ENCODE results near the gene WEE1.
"Not testable (repeated sequence)": the region's sequence is repeated elsewhere in the genome, so short reads cannot be mapped to it uniquely, and the experiment has no call there.

Gene WEE1
- long read RNA-seq, donor 1, full-length matches to known transcripts, result 6 of 81 reads
- long read RNA-seq, donor 1, partial matches to known transcripts, result 75 of 81 reads
- long read RNA-seq, donor 1, other reads (novel, unspliced or antisense), result 0 of 81 reads
- long read RNA-seq, donor 2, transcript WEE1-202 (11 exons, 2,799 nt), result major isoform, 12 of 14 reads
- long read RNA-seq, donor 2, partial matches to known transcripts, result 0 of 14 reads
- long read RNA-seq, donor 2, other reads (novel, unspliced or antisense), result 0 of 14 reads
- long read RNA-seq, donor 3, full-length matches to known transcripts, result 8 of 8 reads
- long read RNA-seq, donor 3, partial matches to known transcripts, result 0 of 8 reads
- long read RNA-seq, donor 3, other reads (novel, unspliced or antisense), result 0 of 8 reads
- long read RNA-seq, donor 4, full-length matches to known transcripts, result 7 of 7 reads
- long read RNA-seq, donor 4, partial matches to known transcripts, result 0 of 7 reads
- long read RNA-seq, donor 4, other reads (novel, unspliced or antisense), result 0 of 7 reads
- long read RNA-seq, donor 5, transcript WEE1-202 (11 exons, 2,799 nt), result major isoform, 16 of 18 reads
- long read RNA-seq, donor 5, partial matches to known transcripts, result 0 of 18 reads
- long read RNA-seq, donor 5, other reads (novel, unspliced or antisense), result 0 of 18 reads
- long read RNA-seq, donor 6, transcript WEE1-202 (11 exons, 2,799 nt), result major isoform, 10 of 19 reads
- long read RNA-seq, donor 6, partial matches to known transcripts, result 5 of 19 reads
- long read RNA-seq, donor 6, other reads (novel, unspliced or antisense), result 0 of 19 reads
- long read RNA-seq, donor 7, transcript WEE1-202 (11 exons, 2,799 nt), result major isoform, 14 of 38 reads
- long read RNA-seq, donor 7, partial matches to known transcripts, result 22 of 38 reads
- long read RNA-seq, donor 7, other reads (novel, unspliced or antisense), result 0 of 38 reads
- long read RNA-seq, donor 8, full-length matches to known transcripts, result 13 of 18 reads
- long read RNA-seq, donor 8, partial matches to known transcripts, result 5 of 18 reads
- long read RNA-seq, donor 8, other reads (novel, unspliced or antisense), result 0 of 18 reads

DNA sequence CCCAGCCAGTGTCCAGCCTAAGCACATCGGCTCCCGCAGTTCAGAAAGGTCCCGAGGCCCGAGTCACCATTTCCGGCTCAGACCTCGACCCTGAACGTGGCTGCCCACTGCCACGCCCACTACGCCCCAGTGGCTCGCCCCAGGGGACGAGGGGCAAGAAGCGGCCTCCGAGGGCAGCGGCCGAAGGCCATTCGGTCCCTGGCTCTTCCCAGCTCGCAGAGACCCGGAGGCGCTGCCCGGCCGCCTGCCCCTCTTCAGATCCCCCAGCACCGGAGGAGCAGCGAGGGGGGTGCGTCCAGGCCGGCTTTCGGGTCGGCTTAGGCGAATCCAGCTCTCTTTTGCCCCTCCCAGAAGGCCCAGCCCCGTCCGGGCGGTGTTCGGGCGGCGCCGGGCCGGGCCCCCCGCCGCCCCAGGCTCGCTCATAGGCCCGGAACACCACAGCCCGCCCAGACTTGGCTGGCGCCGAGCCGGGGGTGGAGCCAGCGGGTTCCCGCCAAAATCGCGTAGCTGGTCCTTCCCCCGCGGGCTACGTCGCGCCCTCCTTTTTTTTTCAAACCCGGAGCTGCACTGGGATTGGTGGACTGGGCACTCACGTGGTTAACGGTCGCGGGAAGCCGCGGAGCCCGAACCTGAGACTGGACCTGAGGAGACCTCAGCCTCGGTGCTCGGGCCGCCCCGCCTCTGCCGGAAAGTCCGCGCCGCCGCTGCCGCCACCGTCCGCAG lies at the start of gene WEE1:
Gene WEE1 (plus strand): TSS at position 619 of the 723 bp plus-strand sequence. CDS start 264 bp downstream, outside the sequence.
- DNase-seq, result peak; percentile 98

DNA sequence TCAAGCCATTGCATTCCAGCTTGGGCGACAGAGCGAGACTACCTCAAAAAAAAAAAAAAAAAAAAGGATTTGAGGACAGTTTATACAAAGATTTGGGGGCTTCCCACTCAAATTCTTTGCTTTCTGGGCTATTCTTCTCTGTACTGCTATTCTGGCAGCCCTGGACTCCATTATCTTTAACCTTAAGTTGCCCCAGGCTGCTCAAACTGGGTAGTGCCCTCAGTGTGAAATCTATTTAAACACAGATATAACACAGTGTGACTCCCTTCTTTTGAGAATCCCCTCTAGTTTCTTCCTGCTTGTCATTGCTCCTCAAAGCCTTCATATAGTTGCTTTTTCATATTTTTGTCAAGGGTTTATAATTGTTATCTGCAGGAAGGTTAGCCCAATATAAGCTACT lies 49.5 kb upstream of the WEE1 start:
- DNase-seq, result no peak

DNA sequence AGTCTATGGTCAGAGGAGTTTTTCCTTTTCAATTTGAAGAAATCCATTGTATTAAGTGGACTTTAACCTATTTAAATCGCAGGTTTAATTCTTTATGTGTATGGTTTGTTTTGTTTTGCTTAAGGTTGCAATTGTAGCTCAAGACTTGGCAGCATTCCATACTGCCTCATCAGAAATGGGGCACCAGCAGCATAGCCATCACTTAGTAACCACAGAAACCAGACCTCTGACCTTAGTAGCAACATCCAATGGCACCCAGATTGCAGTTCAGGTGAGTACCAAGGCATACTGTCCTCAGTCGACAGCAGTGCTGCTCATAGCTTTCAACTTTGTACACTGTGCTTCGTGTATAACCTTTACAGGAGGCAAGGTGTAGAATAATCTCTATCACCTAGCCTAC lies 48.4 kb upstream of the WEE1 start:
- no peak for DNase-seq

DNA sequence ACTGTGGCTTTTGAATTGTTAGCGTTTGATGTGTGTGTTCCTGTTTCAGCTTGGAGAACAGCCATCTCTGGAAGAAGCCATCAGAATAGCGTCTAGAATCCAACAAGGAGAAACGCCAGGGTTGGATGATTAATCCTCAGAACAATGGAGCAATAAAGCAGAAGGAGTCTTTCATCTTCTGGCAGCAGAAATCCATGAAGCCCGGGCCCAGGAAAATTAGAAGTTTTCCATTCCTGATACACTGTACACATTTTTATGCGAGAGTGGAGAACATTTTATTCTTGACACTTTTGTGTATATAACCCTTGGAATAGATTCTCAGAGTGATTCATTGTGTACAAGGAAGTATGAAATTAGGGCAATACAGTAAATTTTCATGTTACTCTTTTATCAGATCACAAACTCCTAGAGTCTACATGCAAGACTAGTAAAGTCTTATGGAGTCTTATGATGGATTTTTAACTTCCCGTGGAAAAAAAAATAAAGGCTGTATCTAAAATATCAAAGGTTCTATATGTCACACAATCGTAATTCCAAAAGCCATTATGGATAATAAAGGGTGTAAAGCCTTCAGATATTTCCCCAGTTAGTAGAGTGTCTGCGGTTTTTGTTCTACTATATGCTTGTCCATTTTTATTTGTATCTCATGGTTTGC lies 45.9 kb upstream of the WEE1 start:
- DNase-seq, result peak; percentile 31

DNA sequence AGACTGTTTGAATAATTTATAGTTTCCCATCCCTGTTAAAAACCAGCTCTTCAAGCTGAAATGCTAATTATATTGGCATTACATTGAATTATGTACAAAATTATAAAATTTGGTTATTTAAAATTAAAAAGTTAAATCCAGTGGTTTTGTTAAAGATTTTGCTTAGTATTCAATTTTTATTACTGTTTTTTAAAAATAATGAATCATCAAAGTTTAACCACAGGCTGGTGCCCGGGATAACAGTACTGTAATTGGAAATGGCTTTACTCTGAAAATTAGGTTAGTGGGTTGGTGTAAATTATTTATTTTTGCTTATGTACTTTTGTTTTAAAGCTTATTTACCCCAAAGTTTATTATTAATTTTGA lies 45.4 kb upstream of the WEE1 start:
- DNase-seq, result no peak

DNA sequence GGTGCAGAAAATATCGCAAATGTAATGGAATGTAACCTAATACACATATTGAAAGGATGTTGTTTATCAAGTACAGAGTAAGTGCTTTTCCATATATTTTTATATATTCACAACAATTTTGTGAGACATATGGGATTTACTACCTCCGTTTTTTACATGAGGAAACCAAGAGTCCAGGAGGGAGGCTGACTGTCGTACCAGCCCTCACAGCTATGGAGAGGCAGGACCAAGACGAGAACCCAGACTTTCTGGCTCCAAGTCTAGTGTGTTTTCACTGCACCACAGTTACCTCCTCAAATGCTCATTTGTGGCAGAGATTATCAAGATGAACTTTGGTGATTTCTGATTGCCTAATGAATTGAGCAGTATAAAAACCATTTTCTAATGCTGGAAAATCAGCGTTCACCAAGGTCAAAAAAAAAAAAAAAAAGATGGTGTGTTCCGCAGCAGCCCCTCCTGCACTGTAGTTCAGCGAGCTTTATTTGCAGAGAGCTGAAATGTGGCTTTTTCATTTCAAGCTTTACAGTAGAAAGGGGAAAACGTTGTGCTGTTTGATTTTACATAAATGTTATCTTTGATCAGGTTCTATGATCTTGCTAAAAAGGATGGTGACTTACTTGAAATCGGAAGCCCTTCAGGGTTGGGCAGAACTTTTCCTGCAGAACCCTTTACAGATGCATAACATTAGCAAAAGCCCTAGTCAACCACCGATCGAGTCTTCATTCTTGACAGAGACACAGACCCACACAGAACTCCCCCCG lies 44.7 kb upstream of the WEE1 start:
- peak; percentile 24 for DNase-seq

DNA sequence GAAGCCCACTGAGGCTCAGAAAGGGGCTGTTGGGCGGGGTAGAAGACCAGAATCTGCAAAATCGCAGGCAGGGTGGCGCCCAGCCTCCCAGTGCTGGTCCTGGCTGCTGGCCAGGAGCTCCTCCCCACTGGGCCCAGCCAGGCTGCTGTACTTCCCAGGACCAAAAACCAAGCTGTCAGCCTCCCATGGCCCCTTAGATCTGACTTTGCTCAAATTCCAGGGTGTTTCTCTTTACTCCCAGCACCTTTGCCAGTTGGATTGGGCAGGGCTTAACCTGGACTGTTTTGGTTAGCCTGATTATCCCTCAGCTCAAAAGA lies 44.2 kb upstream of the WEE1 start:
- peak; percentile 41 for DNase-seq

DNA sequence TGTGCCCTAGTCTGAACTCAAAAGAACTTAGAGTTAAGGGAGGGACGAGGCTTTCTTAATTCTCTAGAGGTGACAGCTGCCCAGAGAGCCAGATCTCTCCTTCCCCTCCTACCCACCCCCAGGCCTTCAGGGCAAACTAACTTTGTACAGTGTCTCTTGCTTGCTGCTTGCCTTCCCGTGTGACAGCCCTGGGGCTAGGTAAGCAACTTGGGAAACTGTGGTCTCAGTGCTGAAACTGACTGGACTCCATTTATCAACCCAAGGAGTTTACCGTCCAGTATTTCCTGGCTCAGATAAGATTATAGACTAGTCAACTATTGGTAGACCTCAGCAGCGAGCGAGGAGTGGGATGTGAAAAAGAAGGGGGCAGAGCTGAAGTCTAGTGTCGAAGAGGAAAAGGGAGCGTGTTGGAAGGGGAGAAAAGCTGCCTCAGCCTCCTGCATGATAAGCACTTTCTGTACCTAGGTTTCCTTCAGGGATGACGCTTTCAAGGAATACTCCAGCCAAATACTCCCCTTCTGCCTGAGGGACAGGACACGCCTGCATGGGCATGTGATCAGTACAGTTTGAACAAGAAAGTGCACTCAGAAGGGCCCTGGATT lies 43.3 kb upstream of the WEE1 start:
- DNase-seq, result peak; percentile 30

DNA sequence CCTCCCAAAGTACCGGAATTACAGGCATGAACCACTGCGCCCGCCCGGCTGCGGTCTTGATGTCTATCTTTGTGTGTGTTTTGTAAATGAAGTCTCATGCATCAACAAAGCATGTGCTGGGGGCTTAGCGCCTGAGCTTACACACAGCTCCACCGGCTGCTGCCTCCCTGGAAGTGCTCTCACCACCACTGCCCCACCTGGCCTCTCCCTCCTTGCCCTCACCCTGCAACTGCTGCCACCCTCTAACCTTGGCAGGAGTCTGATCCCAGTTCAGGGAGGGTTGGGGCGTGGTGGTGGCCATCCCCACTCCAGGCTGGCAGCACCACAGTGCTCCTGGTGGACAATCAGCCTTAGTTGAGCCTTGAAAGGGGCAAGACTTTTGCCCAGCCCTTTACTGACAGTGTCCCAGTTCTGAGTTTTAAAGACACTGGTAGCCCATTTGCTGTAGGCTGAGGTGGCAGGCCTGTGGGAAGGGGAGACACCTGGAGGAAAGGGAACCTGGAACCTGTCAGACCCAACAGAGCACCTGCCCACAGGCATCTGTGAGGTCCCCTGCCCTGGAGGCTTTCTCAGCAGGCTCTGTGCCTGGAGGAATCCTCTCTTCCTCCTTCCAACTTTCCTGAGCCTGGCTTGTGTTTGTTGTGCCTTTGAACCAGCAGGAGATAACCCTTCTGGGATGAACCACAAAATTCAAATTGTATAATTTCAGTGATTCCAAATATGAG lies 42.4 kb upstream of the WEE1 start:
- no peak for DNase-seq

DNA sequence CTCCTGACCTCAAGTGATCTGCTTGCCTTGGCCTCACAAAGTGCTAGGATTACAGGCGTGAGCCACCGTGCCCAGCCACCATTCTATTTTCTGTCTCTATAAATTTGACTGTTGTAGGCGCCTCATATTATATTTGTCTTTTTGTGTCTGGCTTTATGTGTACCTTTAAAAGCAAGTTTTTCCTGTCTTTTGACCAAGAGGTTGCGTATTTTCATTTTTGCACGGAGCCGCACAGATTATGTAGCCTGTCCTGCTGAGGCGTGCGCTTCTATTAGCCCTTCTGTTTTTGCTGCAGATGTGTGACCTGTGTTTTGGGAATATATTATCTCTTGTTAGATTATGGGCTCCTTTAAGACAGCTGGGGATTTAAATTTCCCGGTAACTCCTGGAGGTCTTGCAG lies 40.4 kb upstream of the WEE1 start:
- DNase-seq, result no peak

DNA sequence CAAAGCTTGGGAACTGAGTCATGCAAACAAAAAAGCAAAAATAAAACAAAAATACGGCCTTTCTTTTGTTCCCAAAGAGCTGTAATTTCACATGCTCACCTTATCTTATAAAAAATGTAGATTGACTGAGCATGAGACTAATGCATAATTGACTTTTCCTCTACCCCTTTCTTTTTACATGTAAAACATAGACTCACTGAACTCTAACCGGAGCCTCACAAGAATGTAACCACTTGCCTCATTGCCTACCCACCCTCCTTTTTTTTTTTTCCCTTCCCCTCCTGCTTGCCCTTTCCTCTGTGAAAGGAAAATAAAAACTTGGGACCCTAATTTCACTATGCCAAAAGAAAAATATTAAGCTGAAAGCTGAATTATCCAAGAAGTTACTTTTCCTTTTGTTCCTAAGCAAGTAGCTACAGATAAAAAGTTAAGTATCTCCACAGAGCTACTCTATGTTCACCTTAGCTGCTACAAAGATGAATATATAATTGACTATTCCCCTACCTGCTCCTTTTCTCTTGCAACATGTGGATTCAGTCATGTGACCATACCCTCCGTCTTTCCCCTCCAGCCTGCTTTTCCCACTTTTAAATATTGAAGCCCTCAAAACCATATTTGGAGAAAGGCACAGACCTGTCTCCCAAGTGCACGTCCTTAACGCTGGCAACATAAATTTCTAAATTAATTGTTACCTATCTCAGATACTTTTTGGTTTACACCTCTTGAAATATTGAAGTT lies 39.6 kb upstream of the WEE1 start:
- DNase-seq, result no peak

DNA sequence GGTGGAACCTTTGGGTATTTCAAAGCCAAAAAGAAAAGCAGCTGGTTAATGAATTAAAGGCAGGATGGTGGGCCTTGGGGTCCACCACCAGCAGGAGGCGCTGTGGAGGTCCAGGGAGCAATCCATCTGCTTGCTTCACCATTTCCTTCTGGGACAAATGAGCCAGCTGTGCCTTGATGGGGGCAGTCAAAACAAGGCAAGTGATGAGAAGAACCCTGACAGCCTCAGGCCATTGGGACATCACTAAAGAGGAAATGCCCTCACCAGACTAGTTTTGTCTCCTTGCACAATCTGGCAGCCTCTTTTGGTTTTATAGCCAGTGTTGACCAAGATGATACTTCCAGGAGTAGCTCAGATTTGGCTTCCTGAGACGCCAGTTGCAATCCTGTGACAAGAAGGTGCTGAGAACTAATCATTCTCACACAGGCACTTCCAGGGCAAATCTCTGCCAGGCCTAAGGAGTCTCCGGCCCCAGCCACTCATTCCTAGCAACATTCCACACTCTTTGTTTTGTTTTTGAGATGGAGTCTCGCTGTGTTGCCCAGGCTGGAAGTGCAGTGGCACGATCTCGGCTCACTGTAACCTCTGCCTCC lies 38.2 kb upstream of the WEE1 start:
- peak; percentile 32 for DNase-seq

DNA sequence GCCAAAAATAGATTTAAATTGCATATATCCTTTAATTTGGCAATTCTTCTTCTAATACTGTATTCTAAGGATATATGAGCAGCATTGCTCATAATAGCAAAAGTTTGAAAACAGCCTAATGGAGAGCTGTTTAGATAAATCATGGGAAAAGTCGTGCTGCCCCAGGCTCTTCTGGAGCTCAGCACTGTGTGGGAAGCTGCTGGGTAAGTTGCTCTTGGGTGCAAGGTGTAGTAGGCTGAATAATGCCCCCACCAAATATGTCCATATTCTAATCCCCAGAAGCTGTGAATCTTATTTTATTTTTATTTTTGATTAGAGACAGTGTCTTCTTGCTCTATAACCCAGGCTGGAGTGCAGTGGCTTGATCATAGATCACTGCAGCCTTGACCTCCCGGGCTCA lies 34.9 kb upstream of the WEE1 start:
- no peak for DNase-seq

DNA sequence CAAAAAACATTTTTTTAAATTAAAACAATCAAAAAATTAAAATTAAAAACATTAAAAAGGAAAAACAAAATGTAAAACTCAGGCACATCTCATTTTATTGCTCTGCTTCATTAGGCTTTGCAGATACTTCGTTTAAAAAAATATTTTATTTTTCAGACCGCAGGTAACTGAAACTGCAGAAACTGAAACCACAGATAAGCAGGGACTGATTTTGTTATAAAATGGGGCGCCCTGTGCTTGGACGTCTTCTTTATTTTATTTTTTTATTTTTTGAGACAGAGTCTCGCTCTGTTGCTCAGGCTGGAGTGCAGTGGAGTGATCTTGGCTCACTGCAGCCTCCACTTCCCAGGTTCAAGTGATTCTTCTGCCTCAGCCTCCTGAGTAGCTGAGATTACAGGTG lies 24.3 kb upstream of the WEE1 start:
- DNase-seq, result not testable (repeated sequence)

DNA sequence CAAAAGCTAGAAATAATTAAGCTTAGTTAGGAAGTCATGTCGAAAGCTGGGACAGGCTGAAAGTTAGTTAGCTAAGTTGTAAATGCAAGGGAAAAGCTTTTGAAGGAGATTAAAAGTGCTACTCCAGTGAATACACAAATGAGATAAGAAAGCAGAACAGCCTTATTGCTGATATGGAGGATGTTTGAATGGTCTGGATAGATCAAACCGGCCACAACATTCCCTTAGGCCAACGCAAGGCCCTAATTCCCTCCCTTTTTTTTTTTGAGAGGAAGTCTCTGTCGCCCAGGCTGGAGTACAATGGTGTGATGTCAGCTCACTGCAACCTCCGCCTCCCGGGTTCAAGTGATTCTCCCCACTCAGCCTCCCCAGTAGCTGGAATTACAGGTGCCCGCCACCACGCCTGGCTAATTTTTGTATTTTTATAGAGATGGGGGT lies 23.3 kb upstream of the WEE1 start:
- no peak for DNase-seq

DNA sequence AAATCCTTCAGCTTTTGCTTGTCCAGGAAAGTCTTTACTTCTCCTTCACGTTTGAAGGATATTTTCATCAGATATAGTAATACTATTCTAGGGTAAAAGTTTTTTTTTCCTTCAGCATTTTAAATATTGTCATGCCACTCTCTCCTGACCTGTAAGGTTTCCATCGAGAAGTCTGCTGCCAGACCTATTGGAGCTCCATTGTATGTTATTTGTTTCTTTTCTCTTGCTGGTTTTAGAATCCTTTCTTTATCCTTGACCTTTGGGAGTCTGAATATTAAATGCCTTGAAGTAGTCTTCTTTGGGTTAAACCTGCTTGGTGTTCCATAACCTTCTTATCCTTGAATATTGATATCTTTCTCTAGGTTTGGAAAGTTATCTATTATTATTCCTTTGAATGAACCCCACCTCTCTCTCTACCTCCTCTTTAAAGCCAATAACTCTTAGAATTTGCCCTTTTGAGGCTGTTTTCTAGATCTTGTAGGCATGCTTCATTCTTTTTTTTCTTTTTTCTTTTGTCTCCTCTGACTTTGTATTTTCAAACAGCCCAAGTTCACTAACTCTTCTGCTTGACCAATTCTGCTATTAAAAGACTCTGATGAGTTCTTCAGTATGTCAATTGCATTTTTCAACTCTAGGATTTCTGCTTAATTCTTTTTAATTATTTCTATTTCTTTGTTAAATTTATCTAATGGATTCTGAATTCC lies 12.0 kb upstream of the WEE1 start:
- DNase-seq, result no peak

DNA sequence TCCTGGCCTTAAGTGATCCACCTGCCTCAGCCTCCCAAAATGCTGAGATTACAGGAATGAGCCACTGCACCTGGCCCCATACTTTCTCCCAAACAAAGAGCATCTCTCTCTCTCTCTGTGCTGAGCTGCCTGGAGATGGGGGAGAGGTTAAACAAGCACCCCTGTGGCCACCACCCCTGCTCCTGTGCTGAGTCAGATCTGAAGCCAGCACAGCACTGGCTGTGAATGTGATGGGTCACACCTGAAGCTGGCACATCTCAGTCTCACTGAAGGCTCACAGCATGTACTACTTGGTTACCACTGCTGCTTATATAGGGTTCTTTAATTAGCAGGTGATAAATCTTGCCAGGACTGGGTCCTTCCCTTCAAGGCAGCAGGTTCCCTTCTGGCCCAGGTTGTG lies 10.8 kb upstream of the WEE1 start:
- DNase-seq, result no peak

DNA sequence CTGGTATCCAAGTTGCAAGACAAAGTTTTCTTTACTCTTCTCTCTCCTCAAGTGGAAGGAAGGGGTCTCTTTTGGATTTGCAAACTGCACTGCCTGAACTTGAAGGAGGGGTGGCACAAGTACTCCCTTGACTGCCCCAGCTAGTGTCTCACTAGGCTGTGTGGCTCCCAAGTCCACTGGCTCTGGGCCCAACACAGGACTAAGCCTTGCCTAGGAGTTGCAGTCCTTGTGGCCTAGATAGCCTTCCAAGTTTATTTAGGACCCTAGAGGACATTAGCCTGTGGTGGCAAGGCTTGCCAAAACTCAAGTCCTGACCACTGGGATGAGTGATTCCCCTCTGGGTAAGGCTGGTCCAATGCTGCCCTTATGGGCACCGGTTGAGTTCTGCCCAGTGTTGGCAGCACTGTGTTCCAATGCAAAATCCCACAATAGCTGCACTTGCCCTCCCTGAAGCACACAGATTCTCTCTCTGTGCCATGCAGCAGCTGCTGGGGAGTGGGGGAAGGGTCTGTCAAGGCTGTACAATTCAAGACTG lies 10.2 kb upstream of the WEE1 start:
- no peak for DNase-seq

All from right kidney (tissue), 9 donors.